SKM-1 (cell line): ENCODE results near the gene TBC1D17.
"Not testable (repeated sequence)": the region's sequence is repeated elsewhere in the genome, so short reads cannot be mapped to it uniquely, and the experiment has no call there.

Experiments used
- DNase-seq: peaks from one replicate; lab custom pipeline; 2025; ENCODE audit not compliant: unreplicated experiment; lab: John Stamatoyannopoulos, UW

The TBC1D17 gene

GRCh38 chr19:49916839-49917733 lies 39.6 kb downstream of the TBC1D17 start:
- DNase-seq: no peak

- no peak for DNase-seq
Observed at GRCh38 chr19:49918089-49918488, 40.6 kb downstream of the TBC1D17 start.

DNA sequence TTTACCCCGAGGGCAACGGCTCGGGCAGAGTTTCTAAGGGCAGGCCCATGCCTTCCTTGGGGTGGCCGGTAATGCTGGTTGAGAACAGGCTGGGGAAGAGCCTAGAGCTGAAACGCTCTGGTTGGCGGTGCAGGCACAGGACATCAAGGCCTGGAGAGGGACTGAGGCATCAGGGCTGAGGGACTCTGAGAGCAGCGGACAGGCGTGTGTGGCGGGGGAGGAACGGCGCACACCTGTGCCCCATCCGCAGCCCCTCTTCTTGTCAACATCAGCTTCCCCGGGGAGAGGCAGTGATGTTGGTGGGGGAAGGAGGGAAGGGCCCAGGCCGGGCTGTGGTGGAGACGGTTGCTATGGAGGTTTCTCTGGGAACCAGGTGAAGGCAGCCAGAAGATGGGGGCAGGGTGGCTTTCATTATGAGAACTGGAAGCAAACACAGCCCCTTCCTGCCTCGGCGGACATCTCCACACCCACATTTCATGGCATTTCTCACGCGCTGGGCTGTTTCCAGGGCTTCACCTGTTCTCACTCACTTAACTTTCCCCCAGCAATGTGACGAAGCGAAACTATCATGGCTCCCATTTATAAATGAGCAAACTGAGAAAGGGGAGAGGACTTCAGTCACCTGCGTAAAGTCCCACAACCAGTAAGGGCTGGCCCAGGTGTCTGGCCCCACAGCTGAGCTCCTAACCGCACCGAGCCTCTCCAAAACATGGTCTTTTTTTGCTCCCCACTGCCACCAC lies 43.3 kb downstream of the TBC1D17 start:
- no peak for DNase-seq

DNA sequence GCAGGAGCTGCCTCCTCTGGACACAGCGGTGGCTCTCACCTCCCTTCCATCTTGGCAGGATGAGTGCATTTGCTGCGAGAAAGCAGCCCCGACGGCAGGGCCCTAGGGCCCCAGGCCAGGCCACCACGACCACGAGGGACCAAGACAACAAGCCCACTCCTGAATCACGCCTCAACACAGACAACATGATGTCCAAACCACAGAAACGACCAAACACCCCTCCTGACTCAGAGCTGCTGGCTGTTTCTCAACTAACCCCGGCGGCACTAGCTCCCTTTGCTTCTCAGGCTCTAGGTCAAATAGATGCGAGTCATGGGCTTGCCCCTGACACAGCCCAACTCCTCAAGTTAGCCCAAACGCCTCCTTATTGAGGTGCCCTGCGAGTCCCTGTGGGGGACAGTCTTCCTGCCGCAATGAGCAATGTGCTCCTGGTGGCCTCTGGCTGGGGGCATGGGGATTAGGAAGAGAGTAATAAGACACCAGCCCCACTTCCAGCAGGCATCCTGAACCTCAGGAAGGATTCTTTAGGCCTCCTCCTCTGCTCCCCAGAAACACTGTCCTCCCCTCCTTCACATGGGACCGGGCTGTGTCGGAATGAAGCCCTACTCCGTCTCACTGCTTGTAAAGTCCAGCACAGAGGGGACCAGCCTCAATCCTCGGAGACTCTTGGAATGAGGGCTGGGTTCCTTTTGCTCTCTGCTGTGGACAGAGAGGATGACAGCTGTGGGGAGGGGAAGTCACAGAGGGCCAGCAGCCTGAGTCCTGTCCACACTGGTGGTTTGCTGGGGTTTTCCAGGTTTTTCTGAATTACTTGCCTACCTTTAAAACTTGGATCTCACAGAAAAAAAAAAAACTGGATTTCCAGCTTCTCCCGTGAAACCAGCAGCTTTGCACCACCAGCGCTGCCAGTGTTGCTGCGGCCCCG lies 44.6 kb downstream of the TBC1D17 start:
- no peak for DNase-seq

DNA sequence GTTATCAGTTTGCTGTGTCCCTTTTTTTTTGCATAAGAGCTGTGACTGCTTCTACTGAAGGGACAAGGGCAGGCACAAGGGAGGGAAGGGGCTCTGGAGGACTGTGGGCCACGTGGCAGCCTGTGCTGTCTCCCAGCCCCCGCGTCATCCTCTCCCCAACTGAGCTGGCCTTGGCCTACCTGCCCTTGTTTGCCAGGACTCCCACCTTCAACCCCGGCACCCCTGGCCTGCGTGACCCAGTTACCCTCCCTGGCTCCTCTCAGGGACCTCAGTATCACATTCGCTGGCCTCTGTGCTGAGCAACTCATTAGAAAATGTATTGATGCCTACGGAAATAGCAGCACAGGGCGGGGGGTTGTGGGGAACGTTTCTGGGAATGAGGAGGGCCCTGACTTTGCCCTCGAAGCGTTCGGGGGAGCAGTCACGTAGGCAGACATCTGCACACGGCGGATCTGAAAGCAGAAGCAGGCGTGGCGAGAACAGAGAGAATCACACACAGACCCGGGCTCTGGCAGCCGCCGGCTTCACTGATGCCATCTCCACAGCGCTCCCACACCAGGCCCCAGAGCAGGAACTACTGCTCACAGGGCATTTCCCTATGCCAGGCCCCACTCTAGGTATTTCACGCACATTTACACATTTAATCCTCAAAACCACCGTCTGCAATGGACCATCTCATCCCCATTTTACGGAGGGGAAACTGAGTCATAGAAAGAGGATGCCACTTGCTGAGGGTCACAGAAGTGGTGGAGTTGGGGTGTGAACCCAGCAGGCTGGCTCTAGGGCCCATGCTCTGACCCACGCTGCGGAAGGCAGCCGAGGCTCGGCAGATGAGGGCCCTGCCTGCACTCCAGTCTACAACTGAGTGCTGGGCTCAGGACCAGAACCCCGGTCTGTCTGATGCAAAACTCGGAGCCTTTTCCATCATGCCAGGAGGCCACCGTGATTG lies 45.8 kb downstream of the TBC1D17 start:
- DNase-seq: no peak

DNA sequence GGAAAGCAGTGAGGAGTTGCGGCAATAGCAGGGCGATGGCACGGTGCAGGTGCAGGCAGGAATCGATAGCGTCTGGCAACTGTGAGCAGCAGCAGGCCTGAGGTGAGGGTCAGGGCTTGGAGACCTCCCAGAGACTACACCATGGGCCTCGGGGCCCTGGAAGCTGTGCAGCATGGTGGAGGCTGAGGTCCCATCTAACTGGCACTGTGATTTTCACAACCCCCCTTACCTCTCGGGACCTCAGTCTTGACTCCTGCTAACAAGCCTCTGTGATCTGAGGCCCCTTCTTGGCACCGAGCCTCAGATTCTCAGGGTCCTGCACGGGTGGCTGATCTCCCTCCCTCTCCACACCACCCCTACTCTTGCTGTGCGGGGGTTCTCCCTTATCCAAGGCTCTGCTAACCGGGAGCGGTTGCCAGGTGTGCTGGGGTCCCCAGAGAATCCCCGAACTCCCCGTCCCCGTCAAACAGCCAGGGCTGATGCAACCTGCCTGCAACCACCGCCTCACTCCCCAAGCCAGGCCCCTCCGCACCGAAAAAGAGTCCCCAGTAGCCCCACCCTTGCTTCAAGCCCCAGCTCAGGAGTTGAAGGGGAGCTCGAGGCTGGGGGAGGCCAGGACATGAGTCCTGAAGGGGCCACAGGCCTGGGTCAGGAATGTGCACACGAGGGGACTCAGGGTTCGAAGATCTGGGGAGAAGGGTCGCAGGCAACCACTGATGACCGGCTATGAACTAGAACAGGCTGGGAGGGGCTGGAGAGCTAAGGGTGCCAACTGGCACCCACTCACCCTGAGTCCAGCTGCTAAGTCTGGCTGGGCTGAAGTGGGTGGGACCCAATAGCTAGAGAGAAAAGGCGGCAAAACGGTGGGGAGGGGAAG lies 46.7 kb downstream of the TBC1D17 start:
- no peak for DNase-seq

DNA sequence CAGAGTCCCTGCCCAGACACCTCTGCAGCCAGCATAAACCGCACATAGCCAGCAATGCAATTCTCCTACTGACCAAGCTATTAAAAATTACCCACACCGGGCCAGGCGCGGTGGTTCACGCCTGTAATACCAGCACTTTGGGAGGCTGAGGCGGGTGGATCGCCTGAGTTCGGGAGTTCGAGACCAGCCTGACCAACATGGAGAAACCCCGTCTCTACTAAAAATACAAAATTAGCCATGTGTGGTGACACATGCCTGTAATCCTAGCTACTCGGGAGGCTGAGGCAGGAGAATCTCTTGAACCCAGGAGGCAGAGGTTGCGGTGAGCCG lies 47.3 kb downstream of the TBC1D17 start:
- DNase-seq: not testable (repeated sequence)

- DNase-seq: no peak
Observed at GRCh38 chr19:49925486-49925885, 48.0 kb downstream of the TBC1D17 start.

DNA sequence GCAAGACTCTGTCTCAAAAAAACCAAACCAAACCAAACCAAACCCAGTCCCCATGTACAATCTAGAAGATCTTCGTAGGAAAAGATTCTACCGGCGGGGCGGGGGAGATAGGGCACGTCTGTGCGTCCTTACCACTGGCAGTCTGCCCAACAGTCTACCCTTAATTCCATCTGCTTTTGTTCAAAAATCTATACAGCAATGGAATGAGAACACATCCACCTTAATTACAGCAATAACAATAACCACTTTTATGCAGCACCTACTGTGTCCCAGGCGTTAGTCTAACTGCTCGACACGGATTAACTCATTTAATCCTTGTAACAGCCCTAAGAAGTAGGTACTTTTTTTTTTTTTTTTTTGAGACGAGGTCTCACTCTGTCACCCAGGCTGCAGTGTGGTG lies 49.0 kb downstream of the TBC1D17 start:
- no peak for DNase-seq

DNA sequence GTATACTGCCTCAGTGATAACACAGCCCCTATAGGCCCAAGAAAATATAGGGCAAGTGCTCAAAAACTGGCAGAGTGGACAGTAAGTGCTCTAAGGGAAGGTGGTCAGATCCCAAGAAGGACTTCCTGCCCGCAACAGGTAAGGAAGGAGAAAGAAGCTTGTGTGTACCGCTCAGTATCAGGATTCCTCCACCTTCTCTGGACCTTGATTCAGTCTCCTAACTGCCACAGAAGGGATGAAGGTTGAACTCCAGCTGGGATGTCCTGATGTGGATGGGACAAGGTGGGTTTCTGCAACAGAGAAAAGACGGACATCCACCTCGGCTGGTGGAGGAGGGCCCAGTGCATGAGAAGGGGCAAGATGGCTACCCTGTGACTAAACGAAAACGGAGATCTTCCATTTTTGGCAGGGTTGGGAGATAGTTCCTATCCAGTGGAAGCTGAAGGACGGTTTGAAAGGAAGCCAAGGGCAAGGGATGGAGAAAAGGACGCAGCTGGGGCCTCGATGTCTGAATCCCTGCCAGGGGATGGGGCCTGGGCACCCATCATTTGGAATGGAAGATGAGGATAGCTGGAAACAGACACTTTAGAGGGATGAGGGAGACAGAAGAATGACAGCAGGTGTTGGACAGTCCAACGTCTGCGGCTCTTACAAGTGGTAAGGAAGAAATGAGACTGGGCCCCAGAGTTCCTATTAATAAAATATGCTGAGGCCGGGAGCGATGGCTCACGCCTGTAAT lies 50.2 kb downstream of the TBC1D17 start:
- no peak for DNase-seq

DNA sequence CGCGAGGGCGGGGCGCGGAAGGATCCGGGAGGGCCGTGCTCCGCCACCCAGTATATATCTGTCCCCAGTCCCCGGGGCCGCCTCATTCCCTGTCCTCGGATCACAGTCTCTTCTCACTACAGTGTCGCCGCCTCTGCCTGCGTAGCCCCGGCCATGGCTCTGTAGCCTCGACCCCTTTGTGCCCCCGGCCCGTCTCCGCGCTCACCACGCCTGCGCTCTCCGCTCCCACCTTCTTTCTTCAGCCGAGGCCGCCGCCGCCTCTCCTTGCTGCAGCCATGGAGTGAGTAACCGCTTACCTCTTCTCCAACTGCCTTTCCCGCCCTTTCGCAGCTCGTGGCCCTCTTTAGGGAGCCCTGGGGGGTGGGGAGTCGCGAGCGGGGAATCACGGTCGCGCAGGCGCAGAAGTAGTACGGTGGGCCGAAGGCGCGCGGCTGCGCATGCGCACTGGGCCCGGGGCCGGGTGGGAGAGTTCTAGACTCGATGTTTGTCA lies 51.7 kb downstream of the TBC1D17 start, which contains the start of the genes ATF5 and NUP62:
Gene ATF5, plus strand, starts transcription at position 85 of the 490 bp plus-strand sequence. CDS start 1,646 bp downstream, outside the sequence.
Gene NUP62, minus strand, starts transcription at position 384 of the 490 bp plus-strand sequence. CDS start 19,697 bp downstream, outside the sequence.
- peak; percentile 39 for DNase-seq

GRCh38 chr19:49929611-49930482 lies 52.3 kb downstream of the TBC1D17 start:
- peak; percentile 74 for DNase-seq

DNA sequence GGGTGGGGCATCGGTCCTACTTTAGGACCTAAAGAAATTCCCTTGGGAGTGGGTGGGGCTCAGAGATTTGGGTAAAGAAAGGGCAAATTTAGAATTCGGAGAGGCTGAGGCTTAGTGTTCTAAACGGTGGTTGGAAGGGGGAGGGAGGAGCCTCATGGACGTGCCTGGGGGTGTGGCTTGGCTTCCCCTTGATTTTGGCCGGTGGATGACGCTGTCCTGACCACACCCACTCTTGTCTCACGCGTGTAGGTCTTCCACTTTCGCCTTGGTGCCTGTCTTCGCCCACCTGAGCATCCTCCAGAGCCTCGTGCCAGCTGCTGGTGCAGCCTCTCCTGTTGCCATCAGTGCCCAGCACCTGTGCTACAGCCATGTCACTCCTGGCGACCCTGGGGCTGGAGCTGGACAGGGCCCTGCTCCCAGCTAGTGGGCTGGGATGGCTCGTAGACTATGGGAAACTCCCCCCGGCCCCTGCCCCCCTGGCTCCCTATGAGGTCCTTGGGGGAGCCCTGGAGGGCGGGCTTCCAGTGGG lies 53.0 kb downstream of the TBC1D17 start:
- no peak for DNase-seq

DNA sequence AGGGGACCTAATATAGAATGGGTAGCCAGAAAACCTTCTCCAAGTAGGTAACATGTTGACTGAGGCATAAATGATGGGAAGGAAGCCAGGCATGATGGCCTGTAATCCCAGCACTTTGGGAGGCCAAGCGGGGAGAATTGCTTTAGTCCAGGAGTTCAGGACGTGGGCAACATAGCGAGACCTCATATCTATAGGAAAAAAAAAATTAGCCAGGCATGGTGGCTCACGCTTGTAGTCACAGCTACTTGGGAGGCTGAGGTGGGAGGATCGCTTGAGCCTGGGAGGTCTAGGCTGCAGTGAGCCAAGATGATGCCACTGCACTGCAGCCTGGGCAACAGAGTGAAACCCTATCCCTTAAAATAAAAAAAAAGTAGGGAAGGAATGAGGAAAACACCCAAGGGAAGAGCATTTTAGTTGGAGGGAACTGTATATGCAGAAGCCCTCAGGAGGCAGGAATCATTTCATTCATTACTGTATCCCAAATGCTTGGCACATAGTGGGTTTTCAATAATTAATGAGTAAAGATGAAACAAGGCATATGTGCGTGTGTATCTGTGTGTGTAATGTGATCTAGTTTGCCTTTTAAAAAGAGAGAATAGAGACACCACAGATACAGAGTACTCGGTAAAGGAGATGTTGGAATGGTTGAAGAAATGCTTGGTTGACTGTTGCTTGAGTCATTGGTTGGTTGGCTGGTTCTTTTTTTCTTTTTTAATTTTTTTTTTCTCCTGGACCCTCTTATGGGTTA lies 54.0 kb downstream of the TBC1D17 start:
- DNase-seq: no peak

- no peak for DNase-seq
Observed at GRCh38 chr19:49932041-49932451, 54.5 kb downstream of the TBC1D17 start.

GRCh38 chr19:49932731-49933131 lies 55.2 kb downstream of the TBC1D17 start:
- no peak for DNase-seq
